ENCODE data around the gene GALNT6.

Gene GALNT6

GRCh38 chr12:51335931-51336330 lies 55.3 kb downstream of the GALNT6 start:
- Histone ChIP-seq H3K27me3 (ENCODE audit: control insufficient read depth in 3 of 3, insufficient read depth in 3 of 3, low read depth in 1 of 3, low read length in 3 of 3) (peaks cover 0 to 6% (median 0%) of the 10 kb centered on the region in 3 experiments), H4K91ac (ENCODE audit: low read depth, low read length, poor library complexity) (no peak overlapping the region), H2BK15ac (ENCODE audit: low read length) (no peak overlapping the region), H2BK120ac (ENCODE audit: low read depth, low read length) (no peak overlapping the region), H3K18ac (ENCODE audit: low read length) (no peak overlapping the region), H3K23ac (ENCODE audit: low read depth, low read length, poor library complexity) (no peak overlapping the region), H2BK5ac (ENCODE audit: low read length) (no peak overlapping the region), H3K4me3 (ENCODE audit: low read length in 2 of 2) (no peak overlapping the region), H4K8ac (ENCODE audit: low read depth, low read length) (no peak overlapping the region), H3K4me2 (ENCODE audit: insufficient read depth, low read length, poor library complexity, severe bottlenecking) (no peak overlapping the region), H3K9ac (ENCODE audit: low read depth, low read length, poor library complexity) (no peak overlapping the region), H3K36me3 (replicated peaks in 1 of 2; ENCODE audit: control insufficient read depth in 2 of 2, insufficient read depth in 2 of 2, low read length in 2 of 2) (no peaks in the 10 kb centered on the region), H2AK5ac (ENCODE audit: low read depth, low read length) (no peak overlapping the region), H3K9me3 (replicated peaks in 1 of 2; ENCODE audit: control insufficient read depth in 2 of 2, insufficient read depth in 1 of 2, low read depth in 1 of 2, low read length in 2 of 2) (no peaks in the 10 kb centered on the region), H2BK12ac (ENCODE audit: low read length) (no peak overlapping the region), H3K4me1 (ENCODE audit: control insufficient read depth in 2 of 2, insufficient read depth in 1 of 2, low read depth in 1 of 2, low read length in 2 of 2) (peaks cover 0 to 2% of the 10 kb centered on the region in 2 donors), H3K14ac (ENCODE audit: low read length) (no peak overlapping the region), H3K79me1 (ENCODE audit: low read depth, low read length) (no peaks in the 10 kb centered on the region), H2AFZ (ENCODE audit: low read length) (no peak overlapping the region), H3K27ac (replicated peaks; ENCODE audit: low read length) (no peak overlapping the region), H3K4ac (ENCODE audit: low read length) (no peak overlapping the region)
- WGBS, 2 donors (ENCODE audit: extremely low coverage in 2 of 2, insufficient read length in 2 of 2, insufficient replicate concordance in 1 of 2) = no CpG with 5 or more reads among the region's 2 CpGs
- DNase-seq (ENCODE audit: low spot score) = no peak

- no peak overlapping the region for H4K8ac ChIP-seq (ENCODE audit: low read depth, low read length)
- no peak overlapping the region for H3K4ac ChIP-seq (ENCODE audit: low read length)
- no CpG with 5 or more reads among the region's 4 CpGs for WGBS, 2 donors (ENCODE audit: extremely low coverage in 2 of 2, insufficient read length in 2 of 2, insufficient replicate concordance in 1 of 2)
- H2AK5ac ChIP-seq (ENCODE audit: low read depth, low read length) = no peak overlapping the region
- H3K23ac ChIP-seq (ENCODE audit: low read depth, low read length, poor library complexity) = no peak overlapping the region
- H3K4me2 ChIP-seq (ENCODE audit: insufficient read depth, low read length, poor library complexity, severe bottlenecking) = no peak overlapping the region
- no peak overlapping the region for H2BK5ac ChIP-seq (ENCODE audit: low read length)
- H3K27ac ChIP-seq (replicated peaks; ENCODE audit: low read length) = no peak overlapping the region
- H2BK12ac ChIP-seq (ENCODE audit: low read length) = no peak overlapping the region
- no peaks in the 10 kb centered on the region for H3K36me3 ChIP-seq (replicated peaks in 1 of 2; ENCODE audit: control insufficient read depth in 2 of 2, insufficient read depth in 2 of 2, low read length in 2 of 2)
- no peak overlapping the region for H2BK120ac ChIP-seq (ENCODE audit: low read depth, low read length)
- H2AFZ ChIP-seq (ENCODE audit: low read length) = no peak overlapping the region
- H3K9ac ChIP-seq (ENCODE audit: low read depth, low read length, poor library complexity) = no peak overlapping the region
- H4K91ac ChIP-seq (ENCODE audit: low read depth, low read length, poor library complexity) = no peak overlapping the region
- H3K27me3 ChIP-seq (ENCODE audit: control insufficient read depth in 3 of 3, insufficient read depth in 3 of 3, low read depth in 1 of 3, low read length in 3 of 3) = peaks cover 0 to 6% (median 0%) of the 10 kb centered on the region in 3 experiments
- no peaks in the 10 kb centered on the region for H3K9me3 ChIP-seq (replicated peaks in 1 of 2; ENCODE audit: control insufficient read depth in 2 of 2, insufficient read depth in 1 of 2, low read depth in 1 of 2, low read length in 2 of 2)
- no peak overlapping the region for H3K14ac ChIP-seq (ENCODE audit: low read length)
- no peak for DNase-seq (ENCODE audit: low spot score)
- no peak overlapping the region for H2BK15ac ChIP-seq (ENCODE audit: low read length)
- no peak overlapping the region for H3K18ac ChIP-seq (ENCODE audit: low read length)
- H3K79me1 ChIP-seq (ENCODE audit: low read depth, low read length) = no peaks in the 10 kb centered on the region
- peaks cover 0 to 4% of the 10 kb centered on the region in 2 donors for H3K4me1 ChIP-seq (ENCODE audit: control insufficient read depth in 2 of 2, insufficient read depth in 1 of 2, low read depth in 1 of 2, low read length in 2 of 2)
- no peak overlapping the region for H3K4me3 ChIP-seq (ENCODE audit: low read length in 2 of 2)
Measured at GRCh38 chr12:51334764-51335163, 56.4 kb downstream of the GALNT6 start.

- Histone ChIP-seq H3K23ac (ENCODE audit: low read depth, low read length, poor library complexity) (no peak overlapping the region), H4K8ac (ENCODE audit: low read depth, low read length) (no peak overlapping the region), H2AK5ac (ENCODE audit: low read depth, low read length) (no peak overlapping the region), H3K9ac (ENCODE audit: low read depth, low read length, poor library complexity) (no peak overlapping the region), H2BK15ac (ENCODE audit: low read length) (no peak overlapping the region), H3K79me1 (ENCODE audit: low read depth, low read length) (no peaks in the 10 kb centered on the region), H3K18ac (ENCODE audit: low read length) (no peak overlapping the region), H2AFZ (ENCODE audit: low read length) (no peak overlapping the region), H3K9me3 (replicated peaks in 1 of 2; ENCODE audit: control insufficient read depth in 2 of 2, insufficient read depth in 1 of 2, low read depth in 1 of 2, low read length in 2 of 2) (no peaks in the 10 kb centered on the region), H2BK5ac (ENCODE audit: low read length) (no peak overlapping the region), H3K36me3 (replicated peaks in 1 of 2; ENCODE audit: control insufficient read depth in 2 of 2, insufficient read depth in 2 of 2, low read length in 2 of 2) (no peaks in the 10 kb centered on the region), H3K4me2 (ENCODE audit: insufficient read depth, low read length, poor library complexity, severe bottlenecking) (no peak overlapping the region), H3K27ac (replicated peaks; ENCODE audit: low read length) (no peak overlapping the region), H3K4me1 (ENCODE audit: control insufficient read depth in 2 of 2, insufficient read depth in 1 of 2, low read depth in 1 of 2, low read length in 2 of 2) (peaks cover 0 to 7% of the 10 kb centered on the region in 2 donors), H2BK12ac (ENCODE audit: low read length) (no peak overlapping the region), H3K27me3 (ENCODE audit: control insufficient read depth in 3 of 3, insufficient read depth in 3 of 3, low read depth in 1 of 3, low read length in 3 of 3) (peaks cover 0 to 3% (median 0%) of the 10 kb centered on the region in 3 experiments), H2BK120ac (ENCODE audit: low read depth, low read length) (no peak overlapping the region), H3K4ac (ENCODE audit: low read length) (no peak overlapping the region), H4K91ac (ENCODE audit: low read depth, low read length, poor library complexity) (no peak overlapping the region), H3K14ac (ENCODE audit: low read length) (no peak overlapping the region), H3K4me3 (ENCODE audit: low read length in 2 of 2) (no peak overlapping the region)
- no peak for DNase-seq (ENCODE audit: low spot score)
- no CpG with 5 or more reads among the region's 6 CpGs for WGBS, 2 donors (ENCODE audit: extremely low coverage in 2 of 2, insufficient read length in 2 of 2, insufficient replicate concordance in 1 of 2)
Measured at GRCh38 chr12:51333536-51333935, 57.7 kb downstream of the GALNT6 start.

- no peak overlapping the region for H3K4me2 ChIP-seq (ENCODE audit: insufficient read depth, low read length, poor library complexity, severe bottlenecking)
- no peak overlapping the region for H2BK120ac ChIP-seq (ENCODE audit: low read depth, low read length)
- H3K14ac ChIP-seq (ENCODE audit: low read length) = no peak overlapping the region
- no peak overlapping the region for H2BK5ac ChIP-seq (ENCODE audit: low read length)
- no peak overlapping the region for H2BK15ac ChIP-seq (ENCODE audit: low read length)
- DNase-seq (ENCODE audit: low spot score) = no peak
- H2BK12ac ChIP-seq (ENCODE audit: low read length) = no peak overlapping the region
- H3K9ac ChIP-seq (ENCODE audit: low read depth, low read length, poor library complexity) = no peak overlapping the region
- no peaks in the 10 kb centered on the region for H3K9me3 ChIP-seq (replicated peaks in 1 of 2; ENCODE audit: control insufficient read depth in 2 of 2, insufficient read depth in 1 of 2, low read depth in 1 of 2, low read length in 2 of 2)
- no peaks in the 10 kb centered on the region for H3K27me3 ChIP-seq (ENCODE audit: control insufficient read depth in 3 of 3, insufficient read depth in 3 of 3, low read depth in 1 of 3, low read length in 3 of 3)
- H3K36me3 ChIP-seq (replicated peaks in 1 of 2; ENCODE audit: control insufficient read depth in 2 of 2, insufficient read depth in 2 of 2, low read length in 2 of 2) = no peaks in the 10 kb centered on the region
- H3K79me1 ChIP-seq (ENCODE audit: low read depth, low read length) = no peaks in the 10 kb centered on the region
- H2AK5ac ChIP-seq (ENCODE audit: low read depth, low read length) = no peak overlapping the region
- no peak overlapping the region for H4K91ac ChIP-seq (ENCODE audit: low read depth, low read length, poor library complexity)
- H3K4me1 ChIP-seq (ENCODE audit: control insufficient read depth in 2 of 2, insufficient read depth in 1 of 2, low read depth in 1 of 2, low read length in 2 of 2) = peaks cover 2 to 13% of the 10 kb centered on the region in 2 donors
- H3K23ac ChIP-seq (ENCODE audit: low read depth, low read length, poor library complexity) = no peak overlapping the region
- no peak overlapping the region for H2AFZ ChIP-seq (ENCODE audit: low read length)
- H3K4ac ChIP-seq (ENCODE audit: low read length) = no peak overlapping the region
- no peak overlapping the region for H3K18ac ChIP-seq (ENCODE audit: low read length)
- H4K8ac ChIP-seq (ENCODE audit: low read depth, low read length) = no peak overlapping the region
- H3K27ac ChIP-seq (replicated peaks; ENCODE audit: low read length) = no peak overlapping the region
- no peak overlapping the region for H3K4me3 ChIP-seq (ENCODE audit: low read length in 2 of 2)
Measured at GRCh38 chr12:51330186-51330585, 61.0 kb downstream of the GALNT6 start.
